Fibroblast of peridontal ligament (primary cell): ENCODE measurements around the gene TRDMT1.

Source experiments
- DNase-seq: peaks from one replicate; pipeline ENCODE4 v3.0.0-alpha.2; 2010; ENCODE audit errors: extremely low read depth

Gene TRDMT1

GRCh38 chr10:17176091-17176490 lies 25.4 kb downstream of the TRDMT1 start:
- peak; percentile 42 for DNase-seq

- peak; percentile 60 for DNase-seq
Measured at GRCh38 chr10:17175551-17175950, 25.9 kb downstream of the TRDMT1 start.

GRCh38 chr10:17174626-17175025 lies 26.8 kb downstream of the TRDMT1 start:
- DNase-seq: peak; percentile 7

- DNase-seq: no peak
Measured at GRCh38 chr10:17171141-17171641, 30.3 kb downstream of the TRDMT1 start.

- no peak for DNase-seq
Measured at GRCh38 chr10:17169803-17170202, 31.7 kb downstream of the TRDMT1 start.

GRCh38 chr10:17166699-17167098 lies 34.8 kb downstream of the TRDMT1 start:
- DNase-seq: no peak

GRCh38 chr10:17162828-17163227 lies 38.6 kb downstream of the TRDMT1 start:
- DNase-seq: no peak

GRCh38 chr10:17161775-17162174 lies 39.7 kb downstream of the TRDMT1 start:
- no peak for DNase-seq

- DNase-seq: no peak
Measured at GRCh38 chr10:17157024-17157423, 44.4 kb downstream of the TRDMT1 start.

- no peak for DNase-seq
Measured at GRCh38 chr10:17155826-17156225, 45.6 kb downstream of the TRDMT1 start.

- DNase-seq: no peak
Measured at GRCh38 chr10:17154116-17154515, 47.4 kb downstream of the TRDMT1 start.

GRCh38 chr10:17153321-17153720 lies 48.2 kb downstream of the TRDMT1 start:
- DNase-seq: no peak

GRCh38 chr10:17151716-17152115 lies 49.8 kb downstream of the TRDMT1 start:
- DNase-seq: no peak

- peak; percentile 59 for DNase-seq
Measured at GRCh38 chr10:17147884-17148489, 53.5 kb downstream of the TRDMT1 start.

- DNase-seq: peak; percentile 67
Measured at GRCh38 chr10:17146892-17147291, 54.6 kb downstream of the TRDMT1 start.

GRCh38 chr10:17145239-17145638 lies 56.2 kb downstream of the TRDMT1 start:
- DNase-seq: no peak

- DNase-seq: peak; percentile 43
Measured at GRCh38 chr10:17144757-17145156, 56.7 kb downstream of the TRDMT1 start.

- no peak for DNase-seq
Measured at GRCh38 chr10:17144032-17144431, 57.4 kb downstream of the TRDMT1 start.

GRCh38 chr10:17143055-17143690 lies 58.3 kb downstream of the TRDMT1 start:
- DNase-seq: peak; percentile 76

GRCh38 chr10:17141504-17142229 lies 59.8 kb downstream of the TRDMT1 start:
- no peak for DNase-seq

GRCh38 chr10:17140386-17140761 lies 61.1 kb downstream of the TRDMT1 start:
- DNase-seq: no peak

GRCh38 chr10:17138460-17139042 lies 62.9 kb downstream of the TRDMT1 start:
- DNase-seq: peak; percentile 59
